Ammon's horn (tissue), 1 donor: ENCODE results near the gene CA5A.
"Not testable (repeated sequence)": the region's sequence is repeated elsewhere in the genome, so short reads cannot be mapped to it uniquely, and the experiment has no call there.

Experiments
- DNase-seq: peaks from one replicate; pipeline ENCODE4 v3.0.0-alpha.2; 2016; ENCODE audit warnings: low spot score

The CA5A gene

DNA sequence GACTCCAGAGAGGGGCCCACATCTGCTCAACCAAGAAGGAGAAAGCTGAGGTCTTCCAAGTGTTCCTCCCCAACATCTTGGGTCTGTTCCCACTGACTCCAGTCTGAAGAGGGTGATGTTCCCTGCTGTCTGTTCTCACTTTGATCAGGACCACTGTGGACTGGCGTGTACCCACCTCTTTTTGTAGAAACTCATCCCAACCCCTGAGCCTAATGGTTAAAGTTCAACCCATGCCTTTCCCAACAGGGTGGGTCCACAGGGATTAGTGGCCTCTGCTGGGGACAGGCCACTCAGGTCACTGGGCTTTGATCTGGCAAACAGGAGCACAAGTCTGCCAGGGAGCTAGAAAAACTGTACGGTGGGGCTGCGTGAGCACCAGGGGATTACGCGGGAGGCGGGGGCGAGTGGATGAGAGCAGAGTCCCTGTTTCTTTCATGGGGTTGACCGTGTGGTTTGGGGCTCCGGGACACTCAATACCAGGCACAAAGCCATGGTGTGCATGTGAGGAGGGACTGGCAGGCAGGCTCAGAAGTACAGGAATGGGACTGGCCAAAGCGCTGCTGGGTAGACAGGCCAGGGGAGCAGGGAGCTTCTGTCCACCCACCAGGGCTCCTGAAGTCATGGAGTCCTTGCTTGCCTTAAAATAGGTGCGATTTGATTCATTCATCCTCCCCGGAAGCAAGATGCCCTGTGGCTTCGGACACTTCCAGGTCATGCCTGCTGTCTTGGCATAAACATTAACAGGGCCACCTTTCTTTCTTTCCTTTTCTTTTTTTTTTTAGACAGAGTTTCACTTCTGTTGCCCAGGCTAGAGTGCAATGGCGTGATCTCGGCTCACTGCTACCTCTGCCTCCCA is at the start of gene CA5A:
Gene CA5A (minus strand): TSS at position 155 of the 856 bp plus-strand sequence. CDS start 79 bp downstream, at position 76.
- no peak for DNase-seq

DNA sequence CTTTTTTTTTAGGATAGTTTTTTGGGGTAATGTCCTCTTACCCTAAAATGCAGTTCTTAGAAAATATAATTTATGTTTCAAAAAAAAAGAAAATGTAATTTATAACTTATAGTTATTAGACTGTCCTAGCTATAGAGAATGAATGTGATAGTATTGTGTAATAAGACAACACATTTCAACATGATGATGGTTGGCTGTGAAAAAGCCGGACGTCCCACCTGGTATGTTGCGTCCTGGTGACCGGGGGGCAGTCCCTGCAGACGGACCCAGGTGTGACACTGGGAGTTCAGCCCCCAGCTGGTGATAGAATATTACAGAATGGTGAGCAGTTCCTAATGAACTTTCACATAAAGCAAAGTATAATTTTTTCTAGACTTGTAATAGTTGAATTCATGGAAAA is 49.2 kb upstream of the CA5A start:
- DNase-seq, result not testable (repeated sequence)

DNA sequence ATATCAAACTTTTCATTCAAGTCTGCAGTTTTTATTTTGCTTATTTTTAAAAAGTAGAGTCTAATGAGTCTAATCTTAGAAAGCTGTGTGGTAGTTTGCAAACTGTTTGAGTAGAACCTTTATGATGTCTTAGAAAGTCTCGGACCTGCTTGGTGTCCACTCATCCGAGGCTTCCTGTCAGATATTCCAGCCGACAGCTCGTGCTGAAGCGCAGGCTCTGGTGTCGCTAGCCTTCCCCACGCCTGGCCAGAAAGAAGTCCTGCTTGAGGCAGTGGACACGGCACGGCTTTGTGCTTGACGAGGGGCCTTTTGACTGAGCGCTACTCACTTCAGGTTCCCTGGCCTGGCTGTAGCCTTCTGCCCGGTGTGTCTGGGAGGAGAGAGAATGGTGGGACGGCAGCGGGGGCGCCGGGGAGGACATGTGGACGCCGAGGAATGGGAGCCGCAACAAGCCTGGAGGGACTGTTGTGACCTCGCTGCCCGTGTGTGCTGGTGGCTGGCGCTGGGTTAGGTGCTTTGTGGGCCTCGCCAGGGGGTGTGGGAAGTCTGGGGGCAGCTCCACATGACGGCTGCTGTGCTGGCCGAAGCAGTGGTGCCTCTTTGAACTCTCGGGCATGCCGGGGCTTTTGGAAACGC is 48.4 kb upstream of the CA5A start:
- DNase-seq, result no peak

DNA sequence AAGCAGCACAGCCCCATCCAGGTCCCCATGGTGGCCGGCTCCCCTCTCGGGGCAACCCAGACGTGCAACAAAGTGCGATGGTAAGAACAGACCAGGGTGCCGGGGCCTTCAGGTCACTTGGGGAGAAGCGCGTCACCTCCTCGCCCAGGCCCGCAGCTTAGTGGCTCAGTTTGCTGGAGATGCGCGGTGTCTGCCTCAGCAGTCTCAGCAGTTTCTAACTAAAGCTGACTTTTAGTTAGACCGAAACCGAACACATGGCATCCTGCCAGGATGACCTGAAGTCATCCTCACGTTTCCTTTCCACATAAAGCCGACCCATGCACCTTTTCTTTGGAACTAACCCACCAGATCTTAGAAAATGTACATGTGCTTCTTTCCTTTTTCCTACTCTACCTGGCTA is 47.9 kb upstream of the CA5A start:
- DNase-seq, result not testable (repeated sequence)

GRCh38 chr16:87983737-87984097 is 47.4 kb upstream of the CA5A start:
- not testable (repeated sequence) for DNase-seq

DNA sequence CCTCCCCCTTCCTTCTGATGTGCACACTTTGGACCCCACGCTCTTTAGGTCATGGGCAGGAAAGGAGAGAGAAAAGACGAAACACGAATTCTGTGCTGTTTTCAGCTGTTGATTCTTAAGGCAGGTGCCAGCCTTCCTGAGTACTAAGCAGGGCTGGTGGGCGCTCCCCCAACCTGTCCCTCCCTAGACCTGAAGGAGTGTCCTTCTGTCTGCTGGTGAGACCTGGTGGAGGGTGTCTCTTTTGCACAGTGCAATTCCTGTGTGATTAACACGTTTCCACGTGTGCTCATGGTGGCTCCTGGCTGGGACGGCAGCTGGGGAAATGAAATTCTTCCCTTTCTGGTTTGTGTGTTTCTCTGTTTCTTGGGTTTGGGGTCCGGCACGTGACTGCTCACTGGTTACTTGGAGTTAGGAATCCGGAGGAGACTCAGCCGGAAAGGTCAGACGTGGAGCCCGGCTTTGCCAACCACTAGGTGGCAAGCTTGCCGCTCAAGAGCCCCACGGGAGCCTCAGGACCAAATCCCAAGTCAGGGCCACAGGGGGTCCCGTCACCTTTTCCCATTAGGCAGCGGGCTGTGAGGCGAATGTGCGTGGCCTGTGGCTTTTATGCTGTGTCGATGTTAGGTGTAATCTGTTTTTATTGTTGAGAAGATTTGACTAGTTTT is 46.9 kb upstream of the CA5A start:
- not testable (repeated sequence) for DNase-seq

GRCh38 chr16:87982581-87983041 is 46.3 kb upstream of the CA5A start:
- no peak for DNase-seq

GRCh38 chr16:87981376-87981775 is 45.0 kb upstream of the CA5A start:
- DNase-seq, result not testable (repeated sequence)

GRCh38 chr16:87979911-87980630 is 43.7 kb upstream of the CA5A start:
- peak; percentile 51 for DNase-seq

DNA sequence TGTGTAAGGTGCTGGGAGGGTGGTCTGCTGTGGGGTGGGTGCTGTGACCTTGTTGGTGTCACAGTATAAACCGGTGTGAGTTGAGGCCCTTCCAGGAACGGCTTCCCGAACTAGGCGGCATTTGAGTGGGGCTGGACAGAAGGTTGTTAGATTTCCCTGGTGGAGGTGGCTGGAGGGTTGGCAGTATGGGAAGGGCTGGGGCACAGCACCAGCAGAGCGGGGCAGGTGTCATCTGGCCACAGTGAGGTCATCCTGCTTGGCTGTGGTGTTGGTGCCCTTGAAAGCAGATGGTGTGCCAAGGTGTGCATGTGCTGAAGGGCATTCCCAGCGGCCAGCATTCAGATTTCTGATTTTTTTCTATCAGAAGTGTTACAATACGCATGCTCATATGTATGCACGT is 43.0 kb upstream of the CA5A start:
- DNase-seq, result no peak

- DNase-seq, result no peak
Observed at GRCh38 chr16:87978127-87978526, 41.8 kb upstream of the CA5A start.

DNA sequence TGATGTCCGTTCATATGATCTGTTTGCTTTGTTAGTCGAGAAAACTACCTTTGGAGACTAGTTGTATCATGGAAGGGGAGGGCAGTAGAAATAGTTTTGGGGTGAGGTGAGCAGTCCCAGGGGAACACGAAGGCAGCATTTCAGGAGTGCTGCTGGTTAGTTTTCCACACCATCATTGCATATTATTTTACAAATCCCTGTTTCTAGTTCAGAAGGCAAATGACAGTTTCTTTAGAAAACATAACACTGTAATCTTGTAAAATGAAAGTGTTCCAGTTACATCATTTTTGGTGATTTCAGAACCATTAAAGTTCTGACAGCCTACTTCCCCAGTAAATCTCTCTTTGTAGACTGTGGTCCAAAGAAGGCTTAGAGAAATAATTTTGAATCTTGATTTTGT is 40.3 kb upstream of the CA5A start:
- DNase-seq, result no peak

- DNase-seq, result no peak
Observed at GRCh38 chr16:87974178-87974577, 37.8 kb upstream of the CA5A start.

DNA sequence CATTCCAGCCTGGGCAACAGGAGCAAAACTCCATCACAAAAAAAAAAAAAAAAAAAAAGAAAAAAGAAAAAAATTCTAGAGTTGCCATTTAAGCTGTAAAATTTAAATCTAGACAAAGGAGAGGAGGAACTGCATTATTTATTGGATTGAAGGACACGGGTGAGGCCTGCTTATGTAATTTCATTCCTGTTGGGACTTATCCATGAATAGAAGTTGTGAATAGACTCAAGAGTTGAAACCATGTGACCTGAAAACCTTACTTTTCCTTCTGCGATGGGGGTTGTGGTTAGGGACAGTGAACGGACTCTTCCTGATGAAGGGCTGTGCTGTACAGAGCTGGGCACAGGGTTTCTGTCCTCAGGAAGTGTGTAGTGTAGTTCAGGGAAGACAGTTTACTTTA is 37.4 kb upstream of the CA5A start:
- no peak for DNase-seq

GRCh38 chr16:87971933-87972332 is 35.6 kb upstream of the CA5A start:
- no peak for DNase-seq

DNA sequence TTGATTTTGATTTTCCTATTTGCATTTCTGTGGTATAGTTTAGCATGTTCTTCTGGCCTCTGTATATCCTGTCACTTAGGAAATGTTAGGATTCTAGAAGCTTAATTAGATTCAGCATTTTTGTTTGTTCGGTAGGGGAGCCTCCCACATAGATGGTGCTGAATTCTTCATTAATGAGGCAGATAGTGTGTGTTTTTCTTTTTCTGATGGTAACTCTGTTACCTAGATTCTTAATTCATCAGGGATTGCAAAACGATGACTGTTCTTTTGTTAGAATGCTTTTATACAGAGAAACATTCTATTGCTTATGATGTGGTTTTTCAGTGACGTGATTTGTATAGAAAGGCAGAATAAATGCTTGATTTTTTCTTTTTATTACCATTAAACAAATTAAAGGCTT is 33.9 kb upstream of the CA5A start:
- DNase-seq, result no peak

DNA sequence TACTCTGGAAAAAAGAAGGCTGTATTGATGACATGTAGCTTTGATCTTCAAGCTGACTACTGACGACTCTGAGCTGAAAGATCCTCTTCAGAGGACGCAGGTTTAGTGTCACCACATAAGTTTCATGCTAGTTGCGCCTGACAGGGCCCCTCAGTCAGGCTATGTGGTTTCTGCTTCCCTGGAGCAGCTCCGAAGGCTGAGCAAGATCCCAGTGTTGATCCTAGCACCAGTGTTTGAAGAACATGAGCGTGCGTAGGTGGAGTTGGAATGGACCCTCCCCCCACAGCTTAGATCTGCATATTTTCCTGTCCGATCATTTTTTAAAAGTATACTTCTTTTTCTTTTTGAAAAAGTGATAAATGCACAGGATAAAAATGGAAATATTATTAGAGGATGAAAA is 32.2 kb upstream of the CA5A start:
- DNase-seq, result no peak

GRCh38 chr16:87966685-87967185 is 30.4 kb upstream of the CA5A start:
- no peak for DNase-seq

GRCh38 chr16:87966064-87966645 is 29.8 kb upstream of the CA5A start:
- no peak for DNase-seq

- no peak for DNase-seq
Observed at GRCh38 chr16:87965417-87965816, 29.1 kb upstream of the CA5A start.

DNA sequence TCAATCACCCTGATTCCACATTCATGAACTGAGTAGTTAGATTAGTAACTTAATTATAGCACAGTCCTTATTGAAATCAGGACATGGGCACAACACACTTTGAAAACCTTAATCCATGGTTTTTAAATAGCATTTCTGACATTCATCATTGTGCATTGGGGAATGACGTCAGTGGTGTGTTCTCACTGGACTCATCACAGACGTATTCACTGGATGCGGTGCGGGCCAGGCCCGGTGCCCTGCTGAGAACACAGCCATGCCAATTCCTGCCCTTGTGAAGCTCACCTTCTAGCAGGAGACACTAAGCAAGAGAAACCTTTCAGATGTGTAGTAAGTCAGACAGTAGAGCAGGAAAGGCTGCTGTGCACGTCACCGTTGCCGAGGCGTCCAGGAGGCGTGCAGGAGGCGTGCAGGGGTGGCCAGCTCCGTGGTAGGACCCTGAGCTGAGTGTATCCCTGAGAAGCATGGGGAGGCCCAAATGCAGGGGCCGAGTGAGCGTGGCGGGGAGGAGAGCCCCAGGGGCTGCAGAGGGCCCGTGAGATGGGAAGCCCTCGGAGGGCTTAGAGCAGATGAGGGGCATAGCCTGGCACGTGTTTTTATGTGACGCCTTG is 27.8 kb upstream of the CA5A start:
- DNase-seq, result no peak
